Measurements from ENCODE around the gene GATD1. TPM values are rescaled to one million over a fixed set of nuclear protein-coding genes. Genes with fewer than 3 reads are reported as not detected.

GATD1 gene
- total and polyA plus RNA-seq, 9 of the 15 experiments (the other 6 are each of a cell fraction or from before 2014, with no cell fraction given): 2.8 to 144 (median 36.9) TPM

- no peak for TF ChIP-seq MBD1 (CRISPR knock-in tag; IDR thresholded peaks at IDR 0.05)
- TF ChIP-seq BRF1 (IDR thresholded peaks at IDR 0.05; ENCODE audit: borderline replicate concordance, extremely low read depth, insufficient read length): no peak
- no peak for TF ChIP-seq CHD7 (IDR thresholded peaks at IDR 0.05; ENCODE audit: low read depth, low read length)
- no peak for TF ChIP-seq CHCHD3 (CRISPR knock-in tag; IDR thresholded peaks at IDR 0.05)
- peak; percentile 77; the same call in 1 of the 2 replicates for TF ChIP-seq PHF8 (IDR thresholded peaks at IDR 0.05; ENCODE audit: borderline replicate concordance, low read length)
- peak; percentile 94 for TF ChIP-seq ATF3 (IDR thresholded peaks at IDR 0.05)
- TF ChIP-seq ATF3 (CRISPR knock-in tag; conservative IDR thresholded peaks at IDR 0.05): 0 out of 2 replicates have a peak, but pooled peaks have one; percentile 18
- TF ChIP-seq MAZ (CRISPR knock-in tag; conservative IDR thresholded peaks at IDR 0.05 in 1 of 2, IDR thresholded peaks at IDR 0.05 in 1 of 2): peak; percentile 91 to 98
- no peak for TF ChIP-seq CHD1 (IDR thresholded peaks at IDR 0.05; ENCODE audit: low read length)
- peak; percentile 43; the same call in 1 of the 2 replicates for TF ChIP-seq ZBTB9 (CRISPR knock-in tag; IDR thresholded peaks at IDR 0.05)
Observed at GRCh38 chr11:809287-810039, 32.2 kb upstream of the GATD1 start, which contains the start of gene RPLP2 (continued).

Data from K562 (cell line).